Heart left ventricle (tissue), 16 donors: ENCODE measurements around the gene GANAB. TPM values are rescaled to one million over a fixed set of nuclear protein-coding genes. Genes with fewer than 3 reads are reported as not detected.

Source experiments
- ATAC-seq, 4 donors: fragments of 200-7000 bp; cut with Tn5 transposase; one replicate each; pipeline ENCODE4 v1.9.1; 2020 to 2022; ENCODE audit warnings: moderate library complexity in 4 of 4, mild to moderate bottlenecking in 3 of 4, moderate number of reproducible peaks in 1 of 4
- DNase-seq, 5 donors: peaks; one replicate each; pipeline ENCODE4 v3.0.0-alpha.2; 2020
- H3K27ac ChIP-seq, 12 donors: fragments of 200-600 bp; sonication (generic) in 4 of 12; one replicate each; pipeline versions ENCODE4 v1.5.0 to v1.8.0; 2016 to 2022; ENCODE audit warnings: mild to moderate bottlenecking in 2 of 12
- H3K27me3 ChIP-seq, 9 donors: fragments of 200-600 bp; sonication (generic) in 2 of 9; one replicate each; pipeline versions ENCODE4 v1.5.1 to v1.8.0; 2016 to 2022; ENCODE audit warnings: mild to moderate bottlenecking in 3 of 9
- H3K36me3 ChIP-seq, 9 donors: fragments of 200-600 bp; sonication (generic) in 2 of 9; one replicate each; pipeline versions ENCODE4 v1.5.0 to v1.8.0; 2018 to 2022; ENCODE audit warnings: mild to moderate bottlenecking in 2 of 9
- H3K4me1 ChIP-seq, 12 donors: fragments of 200-600 bp; sonication (generic) in 4 of 12; one replicate each; pipeline versions ENCODE4 v1.5.0 to v1.8.0; 2016 to 2022; ENCODE audit warnings: mild to moderate bottlenecking in 3 of 12
- H3K4me3 ChIP-seq, 12 donors: fragments of 200-600 bp; sonication (generic) in 4 of 12; one replicate each; pipeline versions ENCODE4 v1.5.0 to v1.8.0; 2017 to 2022; ENCODE audit warnings: mild to moderate bottlenecking in 9 of 12, moderate library complexity in 4 of 12
- H3K9me3 ChIP-seq, 12 donors: fragments of 200-600 bp; sonication (generic) in 4 of 12; one replicate each; pipeline versions ENCODE4 v1.5.0 to v1.8.0; 2016 to 2022; ENCODE audit warnings: mild to moderate bottlenecking in 1 of 12
- POLR2A ChIP-seq, 2 donors: fragments of 450-650 bp; IDR thresholded peaks; one replicate each; pipeline ENCODE4 v1.6.1; 2017; ENCODE audit warnings: antibody characterized with exemption in 2 of 2, mild to moderate bottlenecking in 2 of 2, moderate library complexity in 2 of 2
- WGBS, 4 donors: extraction: QIAGEN DNeasy Blood & Tissue Kit in 2 of 4; methylation state at CpG; one replicate each; pipeline versions ENCODE4 v1.1.5 to v1.1.7; 2013 to 2018; 5-methylcytosine and 5-hydroxymethylcytosine counted together
- intact Hi-C, 10 donors: fragments of 100-400 bp; cut with DNase I; formaldehyde crosslinking; loops; one replicate each; pipeline versions ENCODE4 v1.11.1 to v1.14.2; 2022
- polyA plus RNA-seq, 2 donors: library from polyadenylated mRNA; stranded (reverse); fragments of 200-250 nt; gene quantifications; one replicate each; pipeline ENCODE4 v1.2.3, GENCODE V29; 2013
- total RNA-seq, 9 donors: library from RNA; depleted of rRNA in 2 of 9; stranded (reverse); fragments of >200 nt in 2 of 9; fragmentation: NEBNext Ultra II Directional in 3 of 9; extraction: Animal tissue kit (Norgen Biotek cat#: 25700) in 3 of 9; gene quantifications; one replicate each; pipeline versions ENCODE4 v1.1.0 to v1.2.4, GENCODE V29; 2016 to 2023
- TF ChIP-seq, protein P1 (sequence below), 12 donors: fragments of 200-600 bp; sonication (generic) in 4 of 12; IDR thresholded peaks; one replicate each; pipeline versions ENCODE4 v1.5.0 to v1.8.0; 2018 to 2022; ENCODE audit warnings: antibody characterized with exemption in 12 of 12, mild to moderate bottlenecking in 5 of 12
- donor health status: ischemic (EF 13 %, LVEDD 7.1; RV severe dilation, severe dysfunction).
- donor health status: healthy with polysubstance abuse.
- donor health status: DM: no; HTN: yes; CAD: no.
- donor health status: DM: no; HTN: no; CAD: no.
- donor health status: ischemic (EF 25% LVEDD 6.9; RV normal size, moderate dysfunction).
- donor health status: ischemic (EF 25% LVEDD 5.7; RV mildly dilated, moderate dysfunction).
- donor health status: healthy.
- donor health status: DM: yes; HTN: yes; CAD: no.
- donor health status: ischemic (EF 35%, LVEDD 5.7; RV mildly dilated, moderate dysfunction).
- donor health status: nonischemic (EF 11% LVEDD 7.7; RV severe dilation, severe dysfunction).
- donor health status: DM: yes; HTN: yes; CAD: no.
- donor health status: PGD.
- donor health status: ischemic (EF 29% LVEDD 5.4; RV normal size, mild dysfunction).
- donor health status: nonischemic (EF 23%, LVEDD 6.1; RV moderate dilation, normal function).

The GANAB gene
- total and polyA plus RNA-seq, 11 donors: 49.3 to 182 (median 99.1) TPM

DNA sequence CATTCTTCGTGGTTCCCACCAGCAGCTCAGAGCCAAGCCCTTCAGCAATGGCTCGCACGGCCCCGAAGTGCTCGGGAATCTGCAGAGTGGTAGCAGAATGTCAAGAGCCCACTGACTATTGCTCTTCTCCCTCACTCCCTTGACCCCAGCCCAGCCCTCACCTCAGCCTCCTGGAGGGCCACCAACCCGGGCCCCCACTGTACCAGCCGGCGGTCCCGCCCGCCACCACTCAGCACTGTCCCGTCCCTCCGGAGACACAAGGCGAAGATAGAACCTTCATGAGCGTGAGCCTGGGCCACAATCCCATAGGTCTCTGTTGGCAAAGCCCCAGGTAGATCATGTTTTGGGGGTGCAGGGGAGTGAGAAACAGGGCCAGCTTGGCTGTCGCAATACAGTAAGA is 40.5 kb downstream of the GANAB start:
- intact Hi-C loops: no loop called here
- WGBS, 4 donors: 94 to 97% (median 96%) methylated on average over 14 to 15 of the region's 15 CpGs
- TF ChIP-seq, protein P1, sequence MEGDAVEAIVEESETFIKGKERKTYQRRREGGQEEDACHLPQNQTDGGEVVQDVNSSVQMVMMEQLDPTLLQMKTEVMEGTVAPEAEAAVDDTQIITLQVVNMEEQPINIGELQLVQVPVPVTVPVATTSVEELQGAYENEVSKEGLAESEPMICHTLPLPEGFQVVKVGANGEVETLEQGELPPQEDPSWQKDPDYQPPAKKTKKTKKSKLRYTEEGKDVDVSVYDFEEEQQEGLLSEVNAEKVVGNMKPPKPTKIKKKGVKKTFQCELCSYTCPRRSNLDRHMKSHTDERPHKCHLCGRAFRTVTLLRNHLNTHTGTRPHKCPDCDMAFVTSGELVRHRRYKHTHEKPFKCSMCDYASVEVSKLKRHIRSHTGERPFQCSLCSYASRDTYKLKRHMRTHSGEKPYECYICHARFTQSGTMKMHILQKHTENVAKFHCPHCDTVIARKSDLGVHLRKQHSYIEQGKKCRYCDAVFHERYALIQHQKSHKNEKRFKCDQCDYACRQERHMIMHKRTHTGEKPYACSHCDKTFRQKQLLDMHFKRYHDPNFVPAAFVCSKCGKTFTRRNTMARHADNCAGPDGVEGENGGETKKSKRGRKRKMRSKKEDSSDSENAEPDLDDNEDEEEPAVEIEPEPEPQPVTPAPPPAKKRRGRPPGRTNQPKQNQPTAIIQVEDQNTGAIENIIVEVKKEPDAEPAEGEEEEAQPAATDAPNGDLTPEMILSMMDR (IDR thresholded peaks at IDR 0.05): no peak
- TF ChIP-seq POLR2A (IDR thresholded peaks at IDR 0.05): no peak
- no peaks in the 10 kb centered on the region for H3K9me3 ChIP-seq
- no peak overlapping the region for H3K4me3 ChIP-seq
- no peak for ATAC-seq
- H3K36me3 ChIP-seq: peaks cover 0 to 71% (median 35%) of the 10 kb centered on the region in 9 donors
- H3K4me1 ChIP-seq: peaks cover 0 to 43% (median 13%) of the 10 kb centered on the region in 12 donors
- H3K27ac ChIP-seq: no peak overlapping the region
- DNase-seq: no peak
- no peaks in the 10 kb centered on the region for H3K27me3 ChIP-seq

DNA sequence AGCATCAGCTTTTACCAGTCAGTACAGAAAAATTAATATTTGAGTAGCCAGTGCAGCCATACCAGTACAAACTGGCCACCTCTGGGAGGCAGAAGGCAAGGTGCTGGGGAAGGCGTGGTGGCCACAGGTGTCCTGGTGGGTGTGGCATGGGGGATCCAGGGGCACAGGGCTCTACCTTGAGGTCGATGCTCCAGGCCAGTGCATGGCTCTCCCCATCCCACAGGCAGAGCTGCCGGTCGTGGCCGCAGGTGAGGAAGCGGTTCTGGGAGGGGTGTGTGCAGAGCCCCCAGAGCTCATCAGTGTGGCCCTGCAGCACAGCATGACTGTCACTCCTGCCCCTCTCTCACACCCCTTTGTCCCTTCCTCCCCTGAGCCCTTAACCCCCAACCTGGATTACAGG is 40.9 kb downstream of the GANAB start:
- Histone ChIP-seq H3K4me1 (peaks cover 0 to 41% (median 14%) of the 10 kb centered on the region in 12 donors), H3K4me3 (no peak overlapping the region), H3K27ac (no peak overlapping the region), H3K27me3 (no peaks in the 10 kb centered on the region), H3K36me3 (peaks cover 0 to 67% (median 32%) of the 10 kb centered on the region in 9 donors), H3K9me3 (no peaks in the 10 kb centered on the region)
- no peak for TF ChIP-seq POLR2A (IDR thresholded peaks at IDR 0.05)
- TF ChIP-seq, protein P1 (IDR thresholded peaks at IDR 0.05): no peak
- intact Hi-C loops: no loop called here
- no peak for ATAC-seq
- WGBS, 4 donors: 90 to 96% (median 92%) methylated on average over 5 to 6 of the region's 6 CpGs
- peak in 2 of 5 donors; percentile 14 to 51 for DNase-seq

DNA sequence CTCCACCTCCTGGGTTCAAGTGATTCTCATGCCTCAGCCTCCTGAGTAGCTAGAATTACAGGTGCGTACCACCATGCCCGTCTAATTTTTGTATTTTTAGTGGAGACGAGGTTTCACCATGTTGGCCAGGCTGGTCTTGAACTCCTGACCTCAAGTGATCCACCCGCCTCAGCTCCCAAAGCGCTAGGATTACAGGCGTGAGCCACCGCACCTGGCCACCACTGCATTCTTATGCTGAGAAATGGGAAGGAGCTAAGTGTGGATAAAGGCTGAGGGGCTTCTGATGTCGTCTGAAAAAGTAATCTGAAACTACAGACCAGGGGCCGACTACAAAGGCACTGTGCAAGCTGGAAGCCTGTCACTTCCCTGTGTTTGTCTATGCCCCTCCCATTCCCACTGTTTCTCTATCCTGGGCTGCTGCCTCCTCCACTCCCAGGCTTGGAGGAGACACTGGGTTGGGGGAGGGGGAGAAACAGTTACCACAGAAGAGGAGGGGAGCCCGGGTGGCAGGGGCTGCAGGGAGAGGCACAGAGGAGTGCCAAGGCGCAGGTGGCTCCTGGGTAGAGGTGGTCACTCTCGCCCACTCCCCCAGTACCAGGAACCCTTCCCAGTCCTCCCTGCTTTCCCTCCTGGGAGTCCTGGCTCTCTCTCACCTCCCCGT is 41.8 kb downstream of the GANAB start:
- WGBS, 4 donors: 79 to 87% (median 87%) methylated on average over 13 of the region's 13 CpGs
- H3K36me3 ChIP-seq: peaks cover 0 to 67% (median 31%) of the 10 kb centered on the region in 9 donors
- peak in 1 of 5 donors; percentile 11 for DNase-seq

DNA sequence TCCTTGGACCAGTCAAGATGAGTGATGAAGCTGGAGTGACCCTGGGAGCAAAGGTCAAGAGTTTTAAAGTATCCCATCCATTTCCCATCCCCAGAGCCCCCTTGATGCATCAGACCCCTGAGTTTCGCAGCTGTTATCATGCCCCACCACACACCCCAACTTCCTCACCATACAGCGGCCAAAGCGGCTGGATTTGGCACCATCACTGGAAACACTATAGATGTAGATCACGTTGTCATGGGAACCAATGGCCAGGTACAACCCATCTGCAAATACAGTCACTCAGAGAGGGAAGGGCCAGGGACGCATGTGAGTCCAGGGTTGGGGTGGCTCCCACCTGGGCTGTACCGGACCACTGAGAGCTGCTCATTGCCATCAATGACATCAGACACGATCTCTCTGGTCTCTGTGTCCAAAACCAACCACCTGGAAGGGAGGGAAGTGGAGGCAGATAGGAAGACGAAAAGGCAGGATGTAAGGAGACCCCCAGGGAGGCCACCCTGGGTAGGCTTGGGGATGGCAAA is 42.6 kb downstream of the GANAB start:
- Histone ChIP-seq H3K4me1 (peaks cover 4 to 48% (median 27%) of the 10 kb centered on the region in 12 donors), H3K36me3 (peaks cover 0 to 61% (median 31%) of the 10 kb centered on the region in 9 donors)
- intact Hi-C loops: loop anchor here in 1 of 10 donors (5.0 kb wide), 1 partner anchor 73 kb away; the partner anchor contains the start of gene UBXN1

More for the DNA sequence above, 41.8 kb downstream of the GANAB start:
- Histone ChIP-seq H3K4me3 (no peak overlapping the region), H3K4me1 (peaks cover 4 to 41% (median 22%) of the 10 kb centered on the region in 12 donors), H3K9me3 (no peaks in the 10 kb centered on the region), H3K27me3 (no peaks in the 10 kb centered on the region), H3K27ac (no peak overlapping the region)
- intact Hi-C loops: loop anchor here in 1 of 10 donors (5.0 kb wide), 1 partner anchor 73 kb away; the partner anchor contains the start of gene UBXN1
- TF ChIP-seq, protein P1 (IDR thresholded peaks at IDR 0.05): no peak
- TF ChIP-seq POLR2A (IDR thresholded peaks at IDR 0.05): no peak
- no peak for ATAC-seq

More for the DNA sequence above, 42.6 kb downstream of the GANAB start:
- DNase-seq (peak in 1 of 5 donors; percentile 17), ATAC-seq (no peak)
- H3K9me3 ChIP-seq: no peaks in the 10 kb centered on the region
- no peak overlapping the region for H3K27ac ChIP-seq
- no peaks in the 10 kb centered on the region for H3K27me3 ChIP-seq
- TF ChIP-seq, protein P1 (IDR thresholded peaks at IDR 0.05): no peak
- no peak for TF ChIP-seq POLR2A (IDR thresholded peaks at IDR 0.05)
- no peak overlapping the region for H3K4me3 ChIP-seq
- WGBS, 4 donors: 92 to 95% (median 94%) methylated on average over 8 of the region's 8 CpGs
